OCI-LY7 (cell line): Measurements from ENCODE around the gene TEX9.

Experiments
- EZH2phosphoT487 ChIP-seq: fragments of 200-600 bp; sonication (generic); IDR thresholded peaks from 2 replicates; pipeline ENCODE4 v1.6.1; 2018; ENCODE audit warnings: low read depth, borderline replicate concordance, mild to moderate bottlenecking, mixed run types, antibody characterized with exemption, low read length, moderate library complexity, mixed read lengths
- TF ChIP-seq, protein P1 (sequence below): fragments of 200-600 bp; sonication (generic); conservative IDR thresholded peaks from 2 replicates; pipeline ENCODE4 v1.5.1; 2014; ENCODE audit warnings: mild to moderate bottlenecking, antibody characterized with exemption, low read length, moderate library complexity, mixed read lengths

GRCh38 chr15:56471440-56472069 lies 106.3 kb downstream of the TEX9 start:
- TF ChIP-seq, protein P1, sequence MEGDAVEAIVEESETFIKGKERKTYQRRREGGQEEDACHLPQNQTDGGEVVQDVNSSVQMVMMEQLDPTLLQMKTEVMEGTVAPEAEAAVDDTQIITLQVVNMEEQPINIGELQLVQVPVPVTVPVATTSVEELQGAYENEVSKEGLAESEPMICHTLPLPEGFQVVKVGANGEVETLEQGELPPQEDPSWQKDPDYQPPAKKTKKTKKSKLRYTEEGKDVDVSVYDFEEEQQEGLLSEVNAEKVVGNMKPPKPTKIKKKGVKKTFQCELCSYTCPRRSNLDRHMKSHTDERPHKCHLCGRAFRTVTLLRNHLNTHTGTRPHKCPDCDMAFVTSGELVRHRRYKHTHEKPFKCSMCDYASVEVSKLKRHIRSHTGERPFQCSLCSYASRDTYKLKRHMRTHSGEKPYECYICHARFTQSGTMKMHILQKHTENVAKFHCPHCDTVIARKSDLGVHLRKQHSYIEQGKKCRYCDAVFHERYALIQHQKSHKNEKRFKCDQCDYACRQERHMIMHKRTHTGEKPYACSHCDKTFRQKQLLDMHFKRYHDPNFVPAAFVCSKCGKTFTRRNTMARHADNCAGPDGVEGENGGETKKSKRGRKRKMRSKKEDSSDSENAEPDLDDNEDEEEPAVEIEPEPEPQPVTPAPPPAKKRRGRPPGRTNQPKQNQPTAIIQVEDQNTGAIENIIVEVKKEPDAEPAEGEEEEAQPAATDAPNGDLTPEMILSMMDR, result no peak
- TF ChIP-seq EZH2phosphoT487, result no peak
